HG03342 (cell line): Measurements from ENCODE around the gene VSTM4.

ENCODE experiments used
- ATAC-seq: cut with Tn5 transposase; IDR thresholded peaks from one replicate; pipeline ENCODE4 v1.9.1; 2021; ENCODE audit warnings: mild to moderate bottlenecking, moderate library complexity; ENCODE audit not compliant: unreplicated experiment

Gene VSTM4

DNA sequence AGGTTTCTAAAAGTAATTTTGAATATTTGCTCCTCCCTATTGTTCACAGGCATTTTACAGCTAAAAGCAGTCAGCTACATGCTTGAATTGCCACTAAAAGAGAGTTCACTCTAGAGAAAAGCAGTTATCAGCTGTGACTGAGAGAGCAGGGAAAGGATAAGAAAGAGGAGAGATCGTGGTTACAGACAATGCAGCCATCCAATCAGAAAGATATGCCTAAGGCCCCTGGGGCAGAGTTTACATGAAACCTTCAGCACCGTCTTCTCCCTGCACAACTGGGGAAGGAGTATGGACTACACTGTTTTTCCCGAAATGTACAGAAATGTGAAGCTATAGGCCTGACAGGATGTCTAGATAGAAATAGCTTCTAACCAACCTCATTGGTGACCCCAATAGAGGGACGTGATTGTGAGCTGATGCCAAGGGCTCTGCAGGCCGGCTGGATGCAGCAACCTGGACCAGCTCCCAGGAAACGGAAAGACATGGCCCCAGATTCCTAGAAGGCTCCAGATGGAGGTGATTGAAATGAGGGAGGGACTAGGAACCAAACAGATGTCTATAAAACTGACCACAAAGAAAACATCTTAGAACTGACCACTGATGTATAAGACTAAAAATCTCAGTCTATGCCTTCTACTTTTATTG is 3.2 kb upstream of the VSTM4 start:
- ATAC-seq = no peak

DNA sequence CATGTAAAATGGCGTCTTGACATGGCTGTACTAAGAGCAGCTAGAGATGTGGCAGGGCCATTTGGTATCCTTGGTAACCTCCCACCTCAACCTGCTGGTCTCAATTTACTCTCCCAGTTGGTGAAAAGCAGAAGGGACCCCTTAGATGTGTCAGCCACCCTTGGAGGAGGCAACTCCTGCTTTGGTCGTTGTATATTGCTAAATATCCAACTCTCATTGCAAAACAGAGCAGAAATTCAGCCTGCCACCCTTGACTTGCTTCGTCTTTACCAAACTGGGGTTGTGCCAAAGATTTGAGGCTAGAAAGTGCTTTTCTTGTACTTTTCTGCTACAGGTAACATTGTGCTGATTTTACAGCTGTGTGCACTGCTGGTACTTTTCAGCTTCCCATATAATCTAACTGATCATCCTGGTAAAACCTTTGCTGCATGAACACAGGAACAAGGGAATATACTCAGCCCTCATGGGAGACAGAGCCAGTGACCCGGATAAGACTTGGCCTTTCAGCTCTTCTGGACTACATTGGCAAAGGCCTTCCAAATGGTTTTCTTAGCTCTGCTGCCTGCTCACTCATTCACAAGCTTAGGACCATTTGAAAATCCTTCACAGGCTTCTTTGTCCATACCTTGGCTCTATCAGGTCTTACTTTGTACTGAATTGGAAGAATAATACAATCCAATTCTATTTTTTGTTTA is 2.2 kb upstream of the VSTM4 start:
- no peak for ATAC-seq

DNA sequence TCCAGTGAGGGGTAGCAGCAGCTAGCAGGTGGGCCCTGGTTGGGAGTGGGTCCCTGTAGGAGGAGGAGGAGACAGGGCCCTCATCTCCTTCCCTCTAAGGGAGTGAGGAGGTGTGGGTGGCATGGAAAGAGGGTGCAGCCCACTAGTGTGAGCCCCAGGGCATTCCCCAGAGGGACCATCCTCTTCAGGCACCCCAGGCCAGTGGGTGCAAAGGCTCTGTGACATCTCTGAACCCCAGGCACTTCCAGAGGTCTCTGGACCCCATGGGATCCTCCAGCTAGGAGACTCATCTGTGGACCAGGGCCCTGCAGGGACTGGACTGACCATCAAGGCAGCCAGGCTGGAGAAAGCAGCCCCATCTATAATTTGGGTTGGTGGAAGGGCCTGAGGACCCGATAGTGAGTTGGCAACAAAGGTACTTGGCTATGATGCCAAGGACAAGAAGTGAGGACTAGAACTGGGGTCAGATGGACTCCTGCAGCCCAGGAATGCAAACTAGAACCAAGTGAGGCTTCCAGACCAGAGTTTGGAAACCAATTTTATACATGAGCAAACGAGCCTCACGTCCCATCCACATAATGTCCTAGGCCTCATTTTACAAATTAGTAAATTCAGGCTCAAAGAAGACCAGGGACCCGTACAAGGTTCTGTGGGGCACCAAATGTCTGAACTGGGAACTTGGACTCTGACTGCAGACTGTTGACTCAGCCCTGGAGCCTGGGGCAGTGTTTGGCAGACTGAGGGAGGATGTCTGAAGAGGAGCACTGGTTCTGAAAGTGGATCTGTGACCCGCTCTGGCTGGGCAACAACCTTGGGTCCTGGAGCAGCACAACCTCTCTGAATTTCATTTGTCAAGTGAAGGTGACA is 1.4 kb upstream of the VSTM4 start:
- ATAC-seq = no peak

DNA sequence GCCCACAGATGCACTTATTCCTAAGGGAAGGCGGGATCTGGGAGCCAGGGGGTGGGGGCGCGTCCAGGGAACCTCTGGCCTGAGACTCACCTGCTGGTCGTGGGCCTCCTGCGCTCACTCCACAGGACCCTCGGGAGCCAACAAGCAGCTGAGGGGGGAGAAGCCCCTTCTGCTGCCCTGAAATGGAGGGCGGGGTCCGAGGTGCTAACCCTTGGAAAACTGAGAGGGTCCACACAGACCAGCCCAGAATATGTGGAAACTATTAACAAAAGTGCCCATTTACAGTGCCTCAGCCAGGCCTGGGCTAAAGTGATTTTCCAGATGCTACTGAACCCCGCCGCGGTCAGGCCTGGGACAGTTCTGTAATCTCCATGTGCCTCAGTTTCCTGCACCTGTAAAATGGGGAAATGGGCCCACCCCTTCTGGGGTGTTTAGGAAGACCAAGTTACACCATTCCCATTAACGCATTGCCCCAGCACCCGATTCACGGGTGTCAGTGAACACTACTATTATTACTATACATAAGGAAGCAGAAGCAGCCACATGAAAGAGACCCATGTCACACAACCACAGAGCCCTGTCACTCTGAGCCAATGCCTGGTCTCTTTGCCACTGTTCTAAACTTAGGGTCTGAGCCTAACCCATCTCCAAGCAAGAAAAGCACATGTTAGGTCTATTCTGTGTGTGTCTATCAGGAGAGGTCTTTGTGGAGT is 630 bp upstream of the VSTM4 start:
- ATAC-seq = no peak

DNA sequence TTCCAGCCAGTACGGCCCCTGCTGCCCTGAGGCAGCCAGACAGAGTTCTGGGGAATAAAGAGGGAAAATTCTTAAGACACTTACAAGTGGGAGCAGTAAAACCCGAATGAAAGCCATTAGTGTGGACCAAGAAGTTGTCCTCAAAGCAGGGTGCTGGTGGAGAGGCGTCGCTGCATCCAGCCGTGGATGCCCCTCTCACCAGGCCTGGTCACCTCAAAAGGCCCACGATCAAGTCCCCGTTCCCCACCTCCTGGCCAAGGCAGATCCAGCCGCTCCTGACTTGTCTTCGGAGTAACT is 656 bp downstream of the VSTM4 start:
- no peak for ATAC-seq

DNA sequence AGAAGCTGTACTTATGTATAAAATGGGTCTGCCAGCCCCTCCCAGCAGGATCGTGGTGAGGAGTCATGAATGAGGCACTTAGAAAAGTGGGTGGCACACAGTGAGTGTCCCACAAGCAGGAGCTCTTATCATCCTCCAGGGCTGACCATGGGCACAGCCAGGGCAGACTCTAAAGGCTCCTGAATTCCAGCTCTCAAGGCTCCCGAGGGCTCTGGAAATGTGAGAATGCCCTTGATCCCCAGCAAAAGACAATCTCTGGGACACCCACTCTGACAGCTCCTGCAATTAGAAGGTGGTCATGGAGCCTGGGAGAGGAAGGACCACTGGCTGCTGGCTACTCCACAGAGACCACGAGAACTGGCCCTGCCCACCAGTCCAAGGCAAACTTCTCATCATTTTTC is 1.6 kb downstream of the VSTM4 start:
- ATAC-seq = no peak

DNA sequence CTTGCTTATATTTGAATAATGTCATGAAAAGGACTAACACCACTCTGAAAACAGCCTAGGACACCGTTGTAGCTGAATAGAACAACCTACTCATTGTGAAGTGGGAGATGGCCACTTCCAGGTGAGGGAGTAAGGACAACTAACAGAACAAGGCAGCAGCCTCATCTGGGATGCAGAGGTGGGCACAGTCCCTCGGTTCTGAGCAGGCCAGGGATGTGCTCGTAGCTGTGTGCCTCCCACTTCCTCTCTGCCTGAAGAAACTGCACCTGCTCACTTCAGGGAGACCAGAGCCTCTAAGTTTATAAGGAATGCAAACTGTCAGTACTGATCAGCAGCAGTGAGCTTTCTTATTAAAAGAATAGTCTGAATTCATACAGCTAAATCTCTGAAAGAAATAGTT is 2.5 kb downstream of the VSTM4 start:
- ATAC-seq = no peak

DNA sequence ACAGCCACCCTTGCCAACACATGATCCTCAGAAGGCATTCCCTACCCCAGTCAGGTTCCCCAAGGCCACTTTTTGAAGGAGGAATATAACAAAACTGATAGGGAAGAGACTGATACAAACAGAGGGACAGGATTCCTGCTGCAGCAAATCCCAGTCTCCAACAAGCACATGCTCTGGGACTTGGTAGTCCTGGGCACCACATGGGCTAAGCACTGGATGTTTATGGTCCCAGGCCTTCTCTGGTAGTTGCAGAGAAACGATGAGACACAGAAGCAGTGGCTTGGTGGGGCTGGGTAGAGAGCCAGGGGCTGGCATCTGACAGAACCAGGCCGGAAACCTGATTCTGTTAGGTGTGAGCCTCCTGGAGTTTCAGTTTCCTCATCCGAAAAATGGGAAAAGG is 3.2 kb downstream of the VSTM4 start:
- ATAC-seq = no peak

DNA sequence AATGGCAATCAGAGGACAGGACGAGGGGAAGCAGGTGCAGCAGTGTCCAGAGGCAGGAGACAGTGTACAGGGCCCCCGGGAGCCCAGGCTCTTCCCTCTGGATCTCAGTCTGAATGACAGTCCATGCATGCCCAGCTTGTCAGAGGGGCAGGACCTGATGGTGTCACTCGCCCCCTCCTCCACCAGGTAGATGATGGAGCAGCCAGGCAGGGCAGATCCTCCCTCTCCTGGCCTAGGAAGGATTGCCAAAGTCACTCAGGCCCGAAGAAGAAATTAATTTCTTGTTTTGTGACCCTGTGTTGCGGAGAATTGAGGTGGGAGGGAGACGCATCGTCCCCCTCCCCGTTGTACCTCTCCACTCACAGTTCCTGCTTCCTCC is 4.0 kb downstream of the VSTM4 start:
- ATAC-seq = no peak

DNA sequence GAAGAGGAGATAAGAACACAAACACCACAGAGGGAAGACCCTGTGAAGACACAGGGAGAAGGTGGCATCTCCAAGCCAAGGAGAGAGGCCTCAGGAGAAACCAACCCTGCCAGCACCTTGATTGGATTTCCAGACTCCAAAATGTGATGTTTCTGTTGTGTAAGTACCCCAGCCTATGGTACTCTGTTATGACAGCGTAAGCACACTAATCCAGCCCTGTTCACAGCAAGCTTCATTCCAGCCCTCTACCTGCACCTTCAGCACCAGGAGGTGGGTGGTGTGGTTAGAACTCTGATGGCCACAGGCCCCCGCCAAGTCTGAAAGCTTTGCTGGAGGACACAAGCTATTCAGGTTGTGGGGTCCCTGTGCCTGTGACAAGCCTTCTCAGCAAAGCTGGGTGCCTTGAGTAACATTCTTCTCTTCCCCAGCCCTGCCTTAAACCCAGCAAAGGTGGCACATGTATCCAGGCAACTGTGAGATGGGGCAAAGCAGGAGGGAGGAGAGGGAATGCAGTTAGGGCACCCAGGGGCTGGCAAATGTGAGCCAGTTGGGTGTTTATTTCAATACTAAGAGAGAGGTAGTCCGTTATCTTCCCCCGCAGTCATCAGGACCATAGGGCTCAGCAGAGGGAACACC is 4.5 kb downstream of the VSTM4 start:
- no peak for ATAC-seq

DNA sequence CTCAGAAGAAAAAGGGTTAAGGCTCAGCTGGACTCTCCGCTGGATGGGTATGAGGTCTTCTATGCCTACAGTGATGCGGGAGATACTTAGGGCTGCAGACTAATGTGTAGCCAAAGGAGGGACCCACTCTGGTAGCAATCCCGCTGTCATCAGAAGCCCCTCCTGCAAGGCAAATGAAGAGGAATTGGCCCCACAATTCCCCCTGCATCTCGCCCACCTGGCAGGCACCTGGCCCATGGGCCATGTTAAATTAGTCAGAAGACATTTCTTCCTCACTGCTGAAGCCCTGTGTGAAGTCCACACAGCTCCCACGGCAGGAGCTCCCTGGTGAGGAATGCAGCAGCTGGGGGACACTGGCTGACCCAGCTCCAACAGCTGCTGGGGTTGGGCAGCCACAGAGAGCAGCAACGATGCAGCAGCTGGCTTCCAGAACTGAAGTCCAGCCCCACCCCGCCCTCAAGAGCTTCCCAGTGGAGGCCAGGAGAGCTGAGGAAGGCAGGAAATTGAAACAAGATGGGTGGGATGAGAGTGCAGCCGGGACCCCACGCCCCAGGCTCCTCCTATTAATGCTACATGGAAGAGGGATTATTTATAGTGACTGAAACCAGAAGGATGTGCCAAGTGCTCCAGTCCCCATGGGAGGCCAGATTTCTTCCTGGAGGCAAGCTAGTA is 5.5 kb downstream of the VSTM4 start:
- ATAC-seq = no peak

DNA sequence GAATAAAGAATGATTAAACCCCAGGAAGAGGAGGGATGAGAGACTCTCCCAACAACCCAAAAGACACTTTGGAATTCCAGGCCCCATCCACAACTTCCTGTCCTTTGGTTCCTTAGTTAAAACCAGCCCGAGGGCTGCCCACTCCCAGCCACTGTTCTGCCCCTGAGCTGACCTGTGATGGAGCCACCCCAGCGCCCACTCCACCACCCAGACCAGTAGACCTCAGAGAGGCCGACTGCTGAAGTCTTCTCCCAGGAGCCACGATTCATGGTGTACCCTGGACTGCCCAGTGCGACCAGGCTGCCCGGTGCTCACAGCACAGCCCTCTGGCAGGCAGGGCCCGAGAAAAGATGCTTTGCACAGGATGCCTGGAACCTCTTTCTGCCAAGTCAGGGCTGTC is 6.7 kb downstream of the VSTM4 start:
- ATAC-seq = no peak

DNA sequence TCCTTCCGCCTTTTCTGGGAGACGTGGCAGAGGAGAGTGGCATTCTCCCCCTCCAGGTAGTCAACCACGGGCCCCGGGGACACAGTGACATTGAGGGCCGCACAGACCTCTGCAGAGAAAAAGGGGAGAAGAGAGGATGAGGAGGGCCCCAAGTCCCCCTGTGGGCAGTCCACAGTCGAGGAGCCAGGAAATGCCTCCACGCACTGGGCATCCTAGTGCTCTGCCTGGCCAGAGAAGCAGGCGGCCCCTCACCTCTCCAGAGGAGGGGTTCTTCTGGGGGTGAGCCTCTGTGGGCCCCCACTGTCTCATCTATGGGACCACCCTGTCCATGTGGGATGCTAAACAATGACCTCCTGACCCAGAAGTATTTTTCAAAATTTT is 7.4 kb downstream of the VSTM4 start:
- ATAC-seq = no peak

DNA sequence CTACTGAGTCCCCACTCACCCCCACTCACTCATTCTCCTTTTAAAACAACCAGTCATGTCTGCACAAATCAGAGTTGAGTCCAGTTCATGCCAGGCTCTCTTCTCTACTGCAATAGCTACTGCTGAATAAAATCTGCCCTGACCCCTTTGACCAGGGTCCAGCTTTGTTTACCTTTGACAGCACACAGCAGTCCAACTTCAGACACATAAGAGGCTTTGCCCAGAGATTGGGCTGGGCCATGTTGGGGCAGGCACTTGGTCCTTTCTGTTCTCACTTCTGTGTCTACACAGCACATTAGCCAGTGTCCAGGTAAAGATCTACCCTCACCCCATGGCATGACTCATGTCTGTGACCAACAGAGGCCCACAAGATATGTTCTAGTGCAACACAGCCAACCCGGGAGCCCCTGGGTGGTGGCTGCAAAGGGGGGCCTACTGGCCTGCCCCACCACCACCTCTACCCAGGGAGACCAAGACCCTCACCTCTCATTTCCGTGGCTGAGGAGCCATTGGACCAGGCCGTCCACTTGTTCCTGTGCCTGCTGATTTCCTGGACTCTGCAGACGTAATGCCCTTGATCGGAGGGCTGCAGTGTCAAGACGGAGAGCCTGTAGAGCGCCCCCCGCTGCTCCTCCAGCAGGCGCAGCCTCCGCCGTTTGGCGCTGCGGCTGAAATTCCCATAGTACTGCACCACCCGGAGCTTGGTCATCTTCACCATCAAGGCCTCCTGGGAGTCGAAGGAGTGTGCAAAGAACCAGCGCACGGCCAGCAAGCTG is 8.0 kb downstream of the VSTM4 start:
- ATAC-seq = no peak

DNA sequence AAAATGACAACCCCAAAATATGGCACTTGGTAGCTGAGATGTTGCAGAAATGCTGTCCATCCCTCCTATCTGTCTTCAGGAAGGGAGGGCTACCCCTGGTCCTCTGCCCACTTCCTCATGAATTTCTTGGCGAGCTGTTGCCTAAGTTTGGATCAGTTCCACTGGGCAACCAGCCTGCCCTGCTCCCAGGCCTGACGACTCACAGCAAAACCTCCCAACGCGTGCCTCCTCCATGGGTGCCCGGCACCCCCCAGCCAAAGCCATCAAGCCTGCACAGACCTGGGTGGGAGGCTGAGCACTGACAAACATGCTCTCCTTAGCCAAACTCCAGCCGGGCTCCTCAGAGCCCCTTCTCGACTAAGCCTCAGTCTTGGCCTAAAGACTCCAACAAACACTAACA is 8.9 kb downstream of the VSTM4 start:
- no peak for ATAC-seq

DNA sequence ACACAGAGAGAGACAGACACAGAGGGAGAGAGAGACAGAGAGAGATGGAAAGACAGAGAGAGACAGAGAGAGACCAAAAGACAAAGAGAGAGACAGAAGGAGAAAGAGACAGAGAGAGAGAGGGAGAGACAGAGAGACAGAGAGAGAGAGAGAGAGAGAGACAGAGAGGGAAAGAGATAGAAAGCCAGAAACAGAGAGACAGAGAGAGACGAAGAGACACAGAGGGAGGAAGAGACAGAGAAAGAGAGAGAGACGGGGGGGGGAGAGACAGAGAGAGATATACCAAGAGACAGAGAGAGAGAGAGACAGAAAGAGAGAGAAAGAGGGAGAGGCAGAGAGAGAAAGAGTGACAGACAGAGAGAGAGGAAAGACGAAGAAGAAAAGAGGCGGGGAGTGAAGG is 10.2 kb downstream of the VSTM4 start:
- ATAC-seq = no peak

DNA sequence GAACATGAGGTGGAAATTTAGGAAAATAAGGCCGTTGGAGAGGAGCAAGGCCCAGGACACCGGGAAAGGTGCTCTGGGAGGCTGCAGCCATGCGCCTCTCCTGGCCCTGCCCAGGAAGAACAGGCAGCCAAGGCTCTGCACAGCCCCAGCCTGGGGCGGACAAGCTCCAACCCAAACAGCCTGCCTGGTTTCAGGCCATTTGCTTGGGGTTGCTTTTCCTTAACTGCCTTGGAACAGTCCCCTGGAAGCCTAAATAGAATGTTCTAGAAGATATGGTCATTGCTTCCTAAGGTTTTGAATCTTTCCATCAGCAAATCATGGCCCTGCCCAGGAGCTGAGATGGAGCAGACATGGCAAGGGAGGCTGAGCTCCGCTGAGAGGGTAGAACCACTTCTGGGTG is 11.0 kb downstream of the VSTM4 start:
- no peak for ATAC-seq

DNA sequence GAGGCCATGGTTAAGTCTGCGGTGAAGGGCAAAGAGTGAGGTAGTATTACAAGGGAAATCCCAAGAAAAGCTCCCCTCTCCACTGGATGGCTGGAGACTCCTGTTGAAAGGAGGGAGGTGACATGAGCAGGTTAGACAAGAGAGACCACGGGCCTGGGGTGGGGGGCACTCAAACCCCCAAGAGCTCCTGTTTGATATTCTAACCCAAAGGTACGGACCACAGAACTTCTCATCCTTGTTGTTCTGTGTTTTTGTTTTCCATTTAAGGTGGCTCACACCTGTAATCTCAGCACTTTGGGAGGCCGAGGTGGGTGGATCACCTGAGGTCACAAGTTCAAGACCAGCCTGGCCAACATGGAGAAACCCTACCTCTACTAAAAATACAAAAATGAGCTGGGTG is 11.6 kb downstream of the VSTM4 start:
- ATAC-seq = no peak

DNA sequence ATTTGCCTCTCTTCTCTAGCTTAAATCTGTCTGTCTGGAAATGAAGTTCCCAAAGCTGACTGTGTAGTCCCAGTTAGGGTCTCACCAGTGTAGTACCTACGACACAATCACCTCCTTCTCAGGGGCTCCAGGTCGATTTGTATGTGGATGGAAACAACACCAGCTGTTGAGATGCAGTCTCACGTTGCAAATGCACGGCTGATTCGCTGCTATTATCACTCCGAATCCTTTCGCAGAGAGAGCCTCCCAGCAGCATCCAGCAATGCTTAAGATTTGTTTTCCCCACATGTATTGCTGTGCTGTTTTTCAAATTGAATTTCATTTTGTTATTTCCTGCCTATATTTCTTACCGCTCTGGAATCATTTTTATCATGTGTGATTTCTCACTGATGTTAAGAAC is 16.3 kb downstream of the VSTM4 start:
- ATAC-seq = no peak

DNA sequence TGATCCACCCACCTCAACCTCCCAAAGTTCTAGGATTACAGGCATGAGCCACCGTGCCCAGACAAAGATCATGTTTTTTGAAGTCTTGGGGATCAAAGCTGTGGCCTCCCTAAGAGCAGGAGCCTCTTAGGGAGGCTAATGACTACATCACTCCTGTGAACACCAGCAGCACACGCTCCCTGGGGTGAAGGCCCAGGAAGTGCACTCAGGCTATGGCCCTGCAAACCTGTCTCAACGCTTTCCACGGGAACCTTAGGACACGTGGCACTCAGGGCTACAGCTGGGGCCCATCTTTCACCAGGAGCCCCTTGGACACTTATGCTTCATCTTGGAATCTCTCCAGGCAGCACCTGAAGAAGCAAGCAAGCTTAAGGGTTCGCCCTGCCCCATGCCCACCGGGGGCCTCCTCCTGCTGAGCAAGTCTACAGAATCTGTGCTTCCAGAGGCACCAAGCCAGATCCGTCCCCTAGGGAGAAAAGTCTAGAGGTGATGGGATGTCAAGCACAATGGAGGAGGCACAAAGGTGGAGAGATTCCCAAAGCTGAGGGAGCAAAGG is 18.4 kb downstream of the VSTM4 start:
- no peak for ATAC-seq
